SH-SY5Y (cell line): ENCODE measurements around the gene SOX18.

ENCODE experiments used
- GATA2 ChIP-seq: IDR thresholded peaks from 2 replicates; pipeline ENCODE4 v1.6.1; 2011; ENCODE audit warnings: mild to moderate bottlenecking, low read depth, low read length
- GATA3 ChIP-seq: IDR thresholded peaks from 2 replicates; pipeline ENCODE4 v1.6.1; 2011; ENCODE audit warnings: low read depth, mild to moderate bottlenecking, low read length, moderate library complexity

- TF ChIP-seq GATA2 (no peak), GATA3 (no peak)
Observed at GRCh38 chr20:64048402-64049044, 916 bp downstream of the SOX18 start.
